Measurements from ENCODE around the gene LAMA2. TPM values are rescaled to one million over a fixed set of nuclear protein-coding genes. Genes with fewer than 3 reads are reported as not detected.

The LAMA2 gene
- total and polyA plus RNA-seq, 10 donors, result 0.83 to 66.6 (median 18.8) TPM

- whole genome bisulfite sequencing, 5 donors, result 93 to 100% (median 97%) methylated on average over 1 of the region's 1 CpG
- intact Hi-C loops (cut with DNase I; ENCODE audit: low total_unique reads), result no loop called here
- Histone ChIP-seq H3K36me3 (no peaks in the 10 kb centered on the region), H3K9me3 (no peaks in the 10 kb centered on the region), H3K4me1 (no peaks in the 10 kb centered on the region), H3K4me3 (no peak overlapping the region), H3K27ac (no peak overlapping the region), H3K27me3 (replicated peaks in 1 of 7) (no peaks in the 10 kb centered on the region)
- no peak for DNase-seq
- no peak for TF ChIP-seq POLR2AphosphoS5 (IDR thresholded peaks at IDR 0.05)
- TF ChIP-seq POLR2A (IDR thresholded peaks at IDR 0.05), result no peak
- no peak for TF ChIP-seq CTCF (IDR thresholded peaks at IDR 0.05 in 8 of 11, conservative IDR thresholded peaks at IDR 0.05 in 3 of 11)
These were observed 406.5 kb downstream of the LAMA2 start for GRCh38 chr6:129289442-129289841.

GRCh38 chr6:129292836-129293235 is 409.9 kb downstream of the LAMA2 start:
- H3K9me3 ChIP-seq, result no peaks in the 10 kb centered on the region
- no peak for DNase-seq
- TF ChIP-seq CTCF (IDR thresholded peaks at IDR 0.05 in 8 of 11, conservative IDR thresholded peaks at IDR 0.05 in 3 of 11) (no peak), POLR2AphosphoS5 (IDR thresholded peaks at IDR 0.05) (no peak)
- H3K27ac ChIP-seq, result no peak overlapping the region
- H3K4me3 ChIP-seq, result no peak overlapping the region
- H3K36me3 ChIP-seq, result no peaks in the 10 kb centered on the region
- H3K27me3 ChIP-seq (replicated peaks in 1 of 7), result no peaks in the 10 kb centered on the region
- WGBS, 5 donors, result 90 to 95% (median 92%) methylated on average over 15 of the region's 15 CpGs
- intact Hi-C loops (cut with DNase I; ENCODE audit: low total_unique reads), result no loop called here
- no peaks in the 10 kb centered on the region for H3K4me1 ChIP-seq

- no peaks in the 10 kb centered on the region for H3K9me3 ChIP-seq
- no peaks in the 10 kb centered on the region for H3K36me3 ChIP-seq
- H3K4me1 ChIP-seq, result no peaks in the 10 kb centered on the region
- TF ChIP-seq POLR2A (IDR thresholded peaks at IDR 0.05) (no peak), CTCF (IDR thresholded peaks at IDR 0.05 in 8 of 11, conservative IDR thresholded peaks at IDR 0.05 in 3 of 11) (no peak), POLR2AphosphoS5 (IDR thresholded peaks at IDR 0.05) (no peak)
- H3K27ac ChIP-seq, result no peak overlapping the region
- no peak overlapping the region for H3K4me3 ChIP-seq
- WGBS, 5 donors, result 77 to 86% (median 84%) methylated on average over 5 of the region's 5 CpGs
- intact Hi-C loops (cut with DNase I; ENCODE audit: low total_unique reads), result no loop called here
- no peaks in the 10 kb centered on the region for H3K27me3 ChIP-seq (replicated peaks in 1 of 7)
- no peak for DNase-seq
These were observed 414.7 kb downstream of the LAMA2 start for GRCh38 chr6:129297592-129297991.

- no peak overlapping the region for H3K4me3 ChIP-seq
- no peaks in the 10 kb centered on the region for H3K27me3 ChIP-seq (replicated peaks in 1 of 7)
- intact Hi-C loops (cut with DNase I; ENCODE audit: low total_unique reads), result no loop called here
- H3K27ac ChIP-seq, result no peak overlapping the region
- no peaks in the 10 kb centered on the region for H3K36me3 ChIP-seq
- no peaks in the 10 kb centered on the region for H3K4me1 ChIP-seq
- DNase-seq, result no peak
- TF ChIP-seq POLR2AphosphoS5 (IDR thresholded peaks at IDR 0.05) (no peak), POLR2A (IDR thresholded peaks at IDR 0.05) (no peak), CTCF (IDR thresholded peaks at IDR 0.05 in 8 of 11, conservative IDR thresholded peaks at IDR 0.05 in 3 of 11) (no peak)
- WGBS, 5 donors, result 71 to 77% (median 72%) methylated on average over 2 of the region's 2 CpGs
- no peaks in the 10 kb centered on the region for H3K9me3 ChIP-seq
These were observed 419.7 kb downstream of the LAMA2 start for GRCh38 chr6:129302671-129303070.

Measured in spleen (tissue), 11 donors.